Loucy (cell line): ENCODE data around the gene TRIO.

Source experiments
- EZH2phosphoT487 ChIP-seq: fragments of 200-600 bp; IDR thresholded peaks from 2 replicates; pipeline ENCODE4 v1.6.1; 2018; ENCODE audit warnings: antibody characterized with exemption, mild to moderate bottlenecking, moderate library complexity, borderline replicate concordance
- TF ChIP-seq, protein P1 (sequence below): fragments of 200-600 bp; sonication (generic); conservative IDR thresholded peaks from 2 replicates; pipeline ENCODE4 v1.5.1; 2014; ENCODE audit warnings: mild to moderate bottlenecking, antibody characterized with exemption, low read length

DNA sequence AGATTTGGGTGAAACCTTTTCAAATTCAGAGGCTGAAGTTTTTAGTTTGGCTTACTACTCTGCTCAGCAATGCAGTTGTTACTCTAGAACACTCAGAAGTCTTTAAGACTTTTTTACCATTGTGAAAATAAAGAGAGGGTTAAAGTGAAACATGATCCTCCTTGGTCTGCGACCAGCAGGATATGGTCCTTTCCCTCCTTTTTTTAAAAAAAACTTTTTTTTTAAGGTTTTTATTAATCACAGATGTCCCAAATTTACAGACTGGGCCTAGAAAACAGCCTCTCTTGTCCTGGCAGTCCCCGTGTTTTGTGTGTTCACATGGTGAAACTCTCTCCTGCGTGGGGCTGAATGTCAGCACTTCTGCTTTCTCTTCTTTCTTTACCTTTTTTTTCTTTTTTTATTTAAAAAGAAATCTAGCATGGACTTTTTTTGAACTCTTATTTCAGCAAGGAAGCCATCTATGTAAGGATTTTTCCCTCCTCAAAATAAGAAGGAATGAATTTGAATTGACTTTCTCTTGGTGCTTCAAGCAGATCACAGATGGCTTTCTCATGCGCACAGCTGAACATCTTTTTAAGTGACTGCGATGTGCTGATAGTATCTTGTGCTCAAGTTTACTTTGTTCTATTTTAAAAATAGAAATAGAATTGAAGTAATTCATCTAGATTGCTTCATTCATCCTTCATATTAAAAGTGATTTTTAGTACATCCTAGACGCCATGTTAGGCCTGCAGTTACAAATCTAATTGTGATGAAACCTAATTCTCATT, 309.7 kb downstream of the TRIO start:
- TF ChIP-seq, protein P1, sequence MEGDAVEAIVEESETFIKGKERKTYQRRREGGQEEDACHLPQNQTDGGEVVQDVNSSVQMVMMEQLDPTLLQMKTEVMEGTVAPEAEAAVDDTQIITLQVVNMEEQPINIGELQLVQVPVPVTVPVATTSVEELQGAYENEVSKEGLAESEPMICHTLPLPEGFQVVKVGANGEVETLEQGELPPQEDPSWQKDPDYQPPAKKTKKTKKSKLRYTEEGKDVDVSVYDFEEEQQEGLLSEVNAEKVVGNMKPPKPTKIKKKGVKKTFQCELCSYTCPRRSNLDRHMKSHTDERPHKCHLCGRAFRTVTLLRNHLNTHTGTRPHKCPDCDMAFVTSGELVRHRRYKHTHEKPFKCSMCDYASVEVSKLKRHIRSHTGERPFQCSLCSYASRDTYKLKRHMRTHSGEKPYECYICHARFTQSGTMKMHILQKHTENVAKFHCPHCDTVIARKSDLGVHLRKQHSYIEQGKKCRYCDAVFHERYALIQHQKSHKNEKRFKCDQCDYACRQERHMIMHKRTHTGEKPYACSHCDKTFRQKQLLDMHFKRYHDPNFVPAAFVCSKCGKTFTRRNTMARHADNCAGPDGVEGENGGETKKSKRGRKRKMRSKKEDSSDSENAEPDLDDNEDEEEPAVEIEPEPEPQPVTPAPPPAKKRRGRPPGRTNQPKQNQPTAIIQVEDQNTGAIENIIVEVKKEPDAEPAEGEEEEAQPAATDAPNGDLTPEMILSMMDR = no peak
- no peak for TF ChIP-seq EZH2phosphoT487
